Measurements from ENCODE around the gene ATP10B. TPM values are rescaled to one million over a fixed set of nuclear protein-coding genes. Genes with fewer than 3 reads are reported as not detected.

Gene ATP10B
- total RNA-seq, 4 donors from 2014 or later = 0.07 to 0.29 TPM; not detected in 2

DNA sequence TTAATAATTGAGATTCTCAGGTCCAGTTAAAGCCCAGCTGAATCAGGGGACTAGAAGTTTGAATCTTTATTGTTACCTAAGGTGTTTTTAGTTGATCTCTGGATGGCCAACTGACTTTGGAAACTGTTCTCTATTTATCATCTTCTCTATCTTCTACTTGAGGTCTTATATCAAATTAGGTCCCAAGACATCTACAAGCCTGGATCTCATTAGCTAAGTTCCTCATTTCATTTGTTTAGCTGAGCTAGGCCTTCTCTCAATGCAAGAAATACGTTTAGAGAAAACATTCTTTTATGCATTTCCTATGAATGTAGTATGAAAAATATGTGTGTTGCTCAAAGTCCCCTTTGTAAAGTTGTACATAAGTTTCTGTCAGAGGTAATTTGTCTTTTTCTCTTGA, 233.7 kb downstream of the ATP10B start:
- Histone ChIP-seq H3K36me3 (no peaks in the 10 kb centered on the region), H3K27ac (no peak overlapping the region), H3K9me3 (no peaks in the 10 kb centered on the region), H3K4me3 (no peak overlapping the region), H3K4me1 (no peaks in the 10 kb centered on the region), H3K27me3 (no peaks in the 10 kb centered on the region)
- intact Hi-C loops (cut with DNase I; ENCODE audit: low total_unique reads) = no loop called here
- DNase-seq = no peak
- TF ChIP-seq, protein P1, sequence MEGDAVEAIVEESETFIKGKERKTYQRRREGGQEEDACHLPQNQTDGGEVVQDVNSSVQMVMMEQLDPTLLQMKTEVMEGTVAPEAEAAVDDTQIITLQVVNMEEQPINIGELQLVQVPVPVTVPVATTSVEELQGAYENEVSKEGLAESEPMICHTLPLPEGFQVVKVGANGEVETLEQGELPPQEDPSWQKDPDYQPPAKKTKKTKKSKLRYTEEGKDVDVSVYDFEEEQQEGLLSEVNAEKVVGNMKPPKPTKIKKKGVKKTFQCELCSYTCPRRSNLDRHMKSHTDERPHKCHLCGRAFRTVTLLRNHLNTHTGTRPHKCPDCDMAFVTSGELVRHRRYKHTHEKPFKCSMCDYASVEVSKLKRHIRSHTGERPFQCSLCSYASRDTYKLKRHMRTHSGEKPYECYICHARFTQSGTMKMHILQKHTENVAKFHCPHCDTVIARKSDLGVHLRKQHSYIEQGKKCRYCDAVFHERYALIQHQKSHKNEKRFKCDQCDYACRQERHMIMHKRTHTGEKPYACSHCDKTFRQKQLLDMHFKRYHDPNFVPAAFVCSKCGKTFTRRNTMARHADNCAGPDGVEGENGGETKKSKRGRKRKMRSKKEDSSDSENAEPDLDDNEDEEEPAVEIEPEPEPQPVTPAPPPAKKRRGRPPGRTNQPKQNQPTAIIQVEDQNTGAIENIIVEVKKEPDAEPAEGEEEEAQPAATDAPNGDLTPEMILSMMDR (IDR thresholded peaks at IDR 0.05) = no peak
- no peak for TF ChIP-seq POLR2A (IDR thresholded peaks at IDR 0.05)

DNA sequence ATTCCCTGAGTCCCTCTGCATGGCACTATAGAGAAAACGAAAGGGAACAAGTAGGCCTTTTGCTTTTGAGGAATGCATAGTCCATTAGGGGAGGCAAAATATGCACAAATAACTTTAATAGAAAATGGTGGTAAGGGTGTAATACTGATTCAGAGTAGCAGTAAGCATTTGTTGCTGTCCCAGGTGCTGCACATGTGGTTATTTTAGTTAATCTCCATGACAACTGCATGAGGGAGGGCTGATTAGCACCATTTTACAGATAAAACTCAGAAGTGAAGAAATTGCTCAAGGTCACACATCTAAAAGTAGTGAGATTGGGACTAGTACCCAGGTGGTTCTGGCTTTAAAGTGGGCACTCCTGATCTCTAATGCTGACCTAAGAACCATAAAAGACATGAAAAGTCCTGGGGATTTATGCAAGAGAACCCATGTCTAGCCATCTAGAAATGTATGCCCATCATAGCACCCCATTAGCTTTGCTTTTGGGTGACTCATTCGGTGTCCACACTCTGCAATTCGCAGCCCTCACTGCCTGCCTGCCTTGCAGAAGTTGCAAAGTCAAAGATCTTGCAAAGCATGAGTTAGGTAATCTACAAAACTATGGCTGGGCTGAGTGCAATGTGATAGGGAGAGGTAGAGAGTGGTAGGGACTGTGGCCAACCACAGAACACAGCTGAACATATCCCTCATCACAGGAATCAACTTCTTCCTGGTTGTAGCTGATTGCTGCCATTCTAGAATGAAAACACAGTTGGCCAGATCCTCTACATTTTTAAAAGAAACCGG, 235.1 kb downstream of the ATP10B start:
- no peaks in the 10 kb centered on the region for H3K27me3 ChIP-seq
- no peaks in the 10 kb centered on the region for H3K9me3 ChIP-seq
- no peaks in the 10 kb centered on the region for H3K36me3 ChIP-seq
- no peak overlapping the region for H3K4me3 ChIP-seq
- H3K4me1 ChIP-seq = no peaks in the 10 kb centered on the region
- no peak for DNase-seq
- intact Hi-C loops (cut with DNase I; ENCODE audit: low total_unique reads) = no loop called here
- TF ChIP-seq POLR2A (IDR thresholded peaks at IDR 0.05) = no peak
- TF ChIP-seq, protein P1 (IDR thresholded peaks at IDR 0.05) = no peak
- no peak overlapping the region for H3K27ac ChIP-seq

DNA sequence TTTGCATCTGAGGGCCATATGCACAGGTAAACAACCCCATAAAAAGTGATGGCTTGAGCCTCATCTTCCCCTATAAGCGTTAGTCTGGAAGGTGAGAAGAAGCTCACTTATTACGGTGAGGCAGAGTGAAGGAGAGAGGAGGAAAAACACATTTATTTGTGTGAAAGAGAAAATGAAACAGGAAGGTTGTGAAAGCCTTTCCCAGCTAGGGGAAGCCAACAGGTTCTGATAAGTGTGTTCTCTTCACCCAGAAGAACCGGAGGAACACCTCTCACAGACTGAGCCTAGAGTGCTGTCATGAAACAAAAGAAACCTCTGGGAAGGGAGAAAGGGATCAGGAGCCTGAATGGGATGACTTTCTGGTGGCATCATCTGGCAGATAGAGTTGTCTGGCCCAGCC, 237.9 kb downstream of the ATP10B start:
- Histone ChIP-seq H3K4me1 (no peaks in the 10 kb centered on the region), H3K27ac (no peak overlapping the region), H3K27me3 (no peaks in the 10 kb centered on the region), H3K4me3 (no peak overlapping the region), H3K9me3 (no peaks in the 10 kb centered on the region), H3K36me3 (no peaks in the 10 kb centered on the region)
- TF ChIP-seq POLR2A (IDR thresholded peaks at IDR 0.05) = no peak
- TF ChIP-seq, protein P1 (IDR thresholded peaks at IDR 0.05) = no peak
- no peak for DNase-seq
- intact Hi-C loops (cut with DNase I; ENCODE audit: low total_unique reads) = no loop called here

DNA sequence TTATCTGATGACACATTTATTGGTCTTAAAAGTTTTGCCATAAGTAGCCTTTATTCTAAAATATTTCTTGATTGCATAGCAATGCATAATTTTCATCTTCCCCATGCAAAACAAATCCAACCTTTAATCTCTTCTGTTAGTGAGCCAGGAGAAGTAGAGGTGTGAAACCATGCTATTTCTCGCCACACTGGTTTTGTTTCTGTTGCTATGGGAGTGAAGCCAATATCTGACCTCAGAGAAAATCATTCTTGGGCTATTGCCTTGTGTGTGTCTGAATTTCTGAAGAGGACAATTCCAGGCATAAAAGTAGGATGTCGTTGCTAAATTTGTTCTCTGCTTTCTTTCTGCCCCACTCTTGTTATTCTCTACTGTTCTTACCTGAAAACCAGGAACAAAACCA, 246.7 kb downstream of the ATP10B start:
- intact Hi-C loops (cut with DNase I; ENCODE audit: low total_unique reads) = no loop called here
- TF ChIP-seq POLR2A (IDR thresholded peaks at IDR 0.05) = no peak
- TF ChIP-seq, protein P1 (IDR thresholded peaks at IDR 0.05) = no peak
- no peak overlapping the region for H3K27ac ChIP-seq
- no peaks in the 10 kb centered on the region for H3K4me1 ChIP-seq
- H3K4me3 ChIP-seq = no peak overlapping the region
- no peaks in the 10 kb centered on the region for H3K27me3 ChIP-seq
- no peak for DNase-seq
- no peaks in the 10 kb centered on the region for H3K36me3 ChIP-seq
- no peaks in the 10 kb centered on the region for H3K9me3 ChIP-seq

DNA sequence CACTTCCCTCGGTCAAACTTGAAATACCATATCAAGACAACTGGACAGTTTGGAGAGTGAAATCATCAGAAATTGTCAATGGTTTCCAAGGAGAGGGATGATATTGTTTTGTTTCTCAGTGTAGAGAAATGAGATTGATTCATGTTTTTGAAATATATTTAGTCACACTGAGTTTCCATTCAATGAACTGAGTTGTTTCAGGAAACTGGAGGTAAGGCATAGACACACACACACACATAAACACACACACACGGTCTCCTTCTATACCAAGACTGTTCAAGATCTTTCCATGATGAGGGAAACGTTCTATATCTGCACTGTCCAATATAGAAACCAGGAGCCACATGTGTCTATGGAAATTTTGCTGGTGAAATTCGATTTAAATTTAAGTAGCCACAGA, 247.5 kb downstream of the ATP10B start:
- H3K36me3 ChIP-seq = no peaks in the 10 kb centered on the region
- H3K27me3 ChIP-seq = no peaks in the 10 kb centered on the region
- H3K4me1 ChIP-seq = no peaks in the 10 kb centered on the region
- no peaks in the 10 kb centered on the region for H3K9me3 ChIP-seq
- no peak overlapping the region for H3K27ac ChIP-seq
- no peak overlapping the region for H3K4me3 ChIP-seq
- no peak for DNase-seq
- TF ChIP-seq, protein P1 (IDR thresholded peaks at IDR 0.05) = no peak
- TF ChIP-seq POLR2A (IDR thresholded peaks at IDR 0.05) = no peak
- intact Hi-C loops (cut with DNase I; ENCODE audit: low total_unique reads) = no loop called here
